Esophagus squamous epithelium (tissue), 5 donors: ENCODE results near the gene C1orf167. TPM values are rescaled to one million over a fixed set of nuclear protein-coding genes. Genes with fewer than 3 reads are reported as not detected.

Experiments used
- DNase-seq: peaks from one replicate; lab custom pipeline; 2025; lab: John Stamatoyannopoulos, UW
- H3K27ac ChIP-seq, 4 donors: fragments of 200-600 bp; sonication (generic); one replicate each; pipeline ENCODE4 v1.5.1; 2016 to 2019; ENCODE audit warnings: mild to moderate bottlenecking in 1 of 4
- H3K27me3 ChIP-seq, 4 donors: fragments of 200-600 bp; sonication (generic); 1 replicate in 3 of 4; 2 replicates in 1 of 4; pipeline versions ENCODE4 v1.5.1 to v1.6.0; 2017 to 2021; ENCODE audit warnings: antibody characterized with exemption in 1 of 4
- H3K36me3 ChIP-seq, 3 donors: fragments of 200-600 bp; sonication (generic); one replicate each; pipeline ENCODE4 v1.5.1; 2016 to 2019
- H3K4me1 ChIP-seq, 3 donors: fragments of 200-600 bp; sonication (generic); one replicate each; pipeline ENCODE4 v1.5.1; 2017 to 2019
- H3K4me3 ChIP-seq, 4 donors: fragments of 200-600 bp; sonication (generic); 1 replicate in 3 of 4; 2 replicates in 1 of 4; pipeline ENCODE4 v1.5.1; 2016 to 2019; ENCODE audit warnings: mild to moderate bottlenecking in 2 of 4, moderate library complexity in 1 of 4
- H3K9me3 ChIP-seq, 3 donors: fragments of 200-600 bp; sonication (generic); one replicate each; pipeline ENCODE4 v1.5.1; 2016 to 2019
- CTCF ChIP-seq, 6 experiments: fragments of 450-650 bp in 4 of 6; fragments of 200-600 bp in 2 of 6; sonication (generic) in 2 of 6; IDR thresholded peaks; one replicate each; pipeline ENCODE4 v1.5.1; 2016 to 2019; ENCODE audit warnings: antibody characterized with exemption in 6 of 6, mild to moderate bottlenecking in 4 of 6, moderate library complexity in 4 of 6
- POLR2A ChIP-seq, 4 donors: fragments of 450-650 bp; IDR thresholded peaks; one replicate each; pipeline ENCODE4 v1.6.1; 2017; ENCODE audit warnings: antibody characterized with exemption in 4 of 4, mild to moderate bottlenecking in 4 of 4, moderate library complexity in 3 of 4
- WGBS, 2 donors: methylation state at CpG; one replicate each; pipeline ENCODE4 v1.1.5; 2018; 5-methylcytosine and 5-hydroxymethylcytosine counted together
- intact Hi-C: fragments of 100-400 bp; cut with DNase I; formaldehyde crosslinking; loops from one replicate; pipeline ENCODE4 v1.15.0; 2022
- total RNA-seq, 4 donors: library from RNA; depleted of rRNA; stranded (reverse); fragments of >200 nt; gene quantifications; one replicate each; pipeline ENCODE4 v1.1.0, GENCODE V29; 2016
- donor health status: DM: yes; HTN: yes; CAD: no.

The C1orf167 gene
- total RNA-seq, 4 donors from 2014 or later, result 0.31 to 2.6 (median 0.76) TPM; not detected in 1

GRCh38 chr1:11784256-11784992, 22.4 kb downstream of the C1orf167 start:
- no peak for DNase-seq
- Histone ChIP-seq H3K9me3 (no peaks in the 10 kb centered on the region), H3K27me3 (no peaks in the 10 kb centered on the region), H3K4me1 (peaks cover 34 to 51% (median 49%) of the 10 kb centered on the region in 3 donors), H3K36me3 (no peaks in the 10 kb centered on the region), H3K4me3 (peak overlapping the region in 3 of 4 donors; percentile 4 to 61 (median 33)), H3K27ac (peak overlapping the region; percentile 10 to 62 (median 51))
- intact Hi-C loops, result no loop called here
- WGBS, 2 donors, result 58 to 81% methylated on average over 5 to 11 of the region's 21 CpGs
- TF ChIP-seq CTCF (IDR thresholded peaks at IDR 0.05) (no peak), POLR2A (IDR thresholded peaks at IDR 0.05) (no peak)

- peak overlapping the region; percentile 10 to 62 (median 51) for H3K27ac ChIP-seq
- WGBS, 2 donors, result 18 to 40% methylated on average over 1 to 10 of the region's 30 CpGs
- intact Hi-C loops, result no loop called here
- no peaks in the 10 kb centered on the region for H3K27me3 ChIP-seq
- H3K4me1 ChIP-seq, result peaks cover 42 to 58% (median 56%) of the 10 kb centered on the region in 3 donors
- peak; percentile 60 to 81 (median 79) for TF ChIP-seq CTCF (IDR thresholded peaks at IDR 0.05)
- TF ChIP-seq POLR2A (IDR thresholded peaks at IDR 0.05), result peak in 1 of 4 donors; percentile 18
- peaks cover 0 to 5% (median 0%) of the 10 kb centered on the region in 3 donors for H3K36me3 ChIP-seq
- H3K9me3 ChIP-seq, result no peaks in the 10 kb centered on the region
- no peak for DNase-seq
- peak overlapping the region; percentile 3 to 61 (median 18) for H3K4me3 ChIP-seq
These were observed 23.2 kb downstream of the C1orf167 start for GRCh38 chr1:11784993-11785769.

- TF ChIP-seq CTCF (IDR thresholded peaks at IDR 0.05) (no peak), POLR2A (IDR thresholded peaks at IDR 0.05) (no peak)
- 42% methylated on average over 5 of the region's 5 CpGs for whole genome bisulfite sequencing, 2 donors
- H3K27me3 ChIP-seq, result no peaks in the 10 kb centered on the region
- no peak for DNase-seq
- intact Hi-C loops, result no loop called here
- H3K4me3 ChIP-seq, result no peak overlapping the region
- H3K27ac ChIP-seq, result peak overlapping the region in 1 of 4 donors; percentile 86
- no peaks in the 10 kb centered on the region for H3K9me3 ChIP-seq
- H3K36me3 ChIP-seq, result peaks cover 0 to 6% (median 0%) of the 10 kb centered on the region in 3 donors
- H3K4me1 ChIP-seq, result peaks cover 51 to 68% (median 66%) of the 10 kb centered on the region in 3 donors
These were observed 24.2 kb downstream of the C1orf167 start for GRCh38 chr1:11786168-11786567.

- intact Hi-C loops, result no loop called here
- TF ChIP-seq POLR2A (IDR thresholded peaks at IDR 0.05) (peak in 1 of 4 donors; percentile 18), CTCF (IDR thresholded peaks at IDR 0.05) (no peak)
- H3K27me3 ChIP-seq, result no peaks in the 10 kb centered on the region
- no peak for DNase-seq
- peaks cover 0 to 8% (median 4%) of the 10 kb centered on the region in 3 donors for H3K36me3 ChIP-seq
- 25 to 27% methylated on average over 5 to 6 of the region's 16 CpGs for WGBS, 2 donors
- peak overlapping the region; percentile 86 to 96 (median 90) for H3K27ac ChIP-seq
- H3K4me1 ChIP-seq, result peaks cover 57 to 80% (median 78%) of the 10 kb centered on the region in 3 donors
- H3K9me3 ChIP-seq, result no peaks in the 10 kb centered on the region
- peak overlapping the region in 1 of 4 donors; percentile 40 for H3K4me3 ChIP-seq
These were observed 25.3 kb downstream of the C1orf167 start for GRCh38 chr1:11787251-11787803.
